ENCODE results near the gene TYW1B.
"Not testable (repeated sequence)": the region's sequence is repeated elsewhere in the genome, so short reads cannot be mapped to it uniquely, and the experiment has no call there.

DNA sequence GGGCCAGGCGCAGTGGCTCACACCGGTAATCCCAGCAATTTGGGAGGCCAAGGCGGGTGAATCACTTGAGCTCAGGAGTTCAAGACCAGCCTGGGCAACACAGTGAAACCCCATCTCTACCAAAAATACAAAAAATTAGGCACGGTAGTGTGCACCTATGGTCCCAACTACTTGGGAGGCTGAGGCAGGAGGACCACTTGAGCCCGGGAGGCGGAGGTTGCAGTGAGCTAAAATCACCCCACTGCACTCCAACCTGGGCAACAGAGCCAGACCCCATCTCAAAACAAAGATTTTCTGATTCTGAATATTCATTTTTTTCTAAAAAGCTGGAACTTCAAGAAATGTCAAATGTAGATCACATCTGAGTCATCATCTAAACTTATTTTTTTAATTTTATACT lies 10.3 kb upstream of the TYW1B start:
- TF ChIP-seq, protein P1, sequence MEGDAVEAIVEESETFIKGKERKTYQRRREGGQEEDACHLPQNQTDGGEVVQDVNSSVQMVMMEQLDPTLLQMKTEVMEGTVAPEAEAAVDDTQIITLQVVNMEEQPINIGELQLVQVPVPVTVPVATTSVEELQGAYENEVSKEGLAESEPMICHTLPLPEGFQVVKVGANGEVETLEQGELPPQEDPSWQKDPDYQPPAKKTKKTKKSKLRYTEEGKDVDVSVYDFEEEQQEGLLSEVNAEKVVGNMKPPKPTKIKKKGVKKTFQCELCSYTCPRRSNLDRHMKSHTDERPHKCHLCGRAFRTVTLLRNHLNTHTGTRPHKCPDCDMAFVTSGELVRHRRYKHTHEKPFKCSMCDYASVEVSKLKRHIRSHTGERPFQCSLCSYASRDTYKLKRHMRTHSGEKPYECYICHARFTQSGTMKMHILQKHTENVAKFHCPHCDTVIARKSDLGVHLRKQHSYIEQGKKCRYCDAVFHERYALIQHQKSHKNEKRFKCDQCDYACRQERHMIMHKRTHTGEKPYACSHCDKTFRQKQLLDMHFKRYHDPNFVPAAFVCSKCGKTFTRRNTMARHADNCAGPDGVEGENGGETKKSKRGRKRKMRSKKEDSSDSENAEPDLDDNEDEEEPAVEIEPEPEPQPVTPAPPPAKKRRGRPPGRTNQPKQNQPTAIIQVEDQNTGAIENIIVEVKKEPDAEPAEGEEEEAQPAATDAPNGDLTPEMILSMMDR (IDR thresholded peaks at IDR 0.05), result not testable (repeated sequence)
- not testable (repeated sequence) for TF ChIP-seq EP300, POLR2A (IDR thresholded peaks at IDR 0.05)

All from tibial nerve (tissue), 4 donors.